Nephron (organoid): ENCODE results near the gene FBXO5.
"Not testable (repeated sequence)": the region's sequence is repeated elsewhere in the genome, so short reads cannot be mapped to it uniquely, and the experiment has no call there.

Source experiments
- H3K27ac Mint-ChIP-seq, 3 experiments: 2 replicates each; pipeline ENCODE4 v1.8.0; 2020; ENCODE audit warnings: mixed read lengths in 3 of 3, mild to moderate bottlenecking in 2 of 3, moderate library complexity in 1 of 3
- H3K27me3 Mint-ChIP-seq: 2 replicates; pipeline ENCODE4 v1.8.0; 2021; ENCODE audit warnings: low read depth, mild to moderate bottlenecking, moderate library complexity, mixed read lengths
- H3K36me3 Mint-ChIP-seq: 2 replicates; pipeline ENCODE4 v1.8.0; 2020; ENCODE audit warnings: low read depth, mixed read lengths
- H3K4me1 Mint-ChIP-seq: 2 replicates; pipeline ENCODE4 v1.8.0; 2020; ENCODE audit warnings: mixed read lengths
- H3K4me3 Mint-ChIP-seq, 3 experiments: 2 replicates each; pipeline ENCODE4 v1.8.0; 2020; ENCODE audit warnings: mild to moderate bottlenecking in 3 of 3, mixed read lengths in 3 of 3, moderate library complexity in 2 of 3
- H3K9me3 Mint-ChIP-seq: 2 replicates; pipeline ENCODE4 v1.8.0; 2020; ENCODE audit warnings: mixed read lengths
- TF ChIP-seq, protein P1 (sequence below), 3 experiments: fragments of 200-600 bp; sonication (generic); IDR thresholded peaks; one replicate each; pipeline ENCODE4 v1.5.0; 2021; ENCODE audit warnings: antibody characterized with exemption in 3 of 3; ENCODE audit not compliant: unreplicated experiment in 3 of 3

The FBXO5 gene

DNA sequence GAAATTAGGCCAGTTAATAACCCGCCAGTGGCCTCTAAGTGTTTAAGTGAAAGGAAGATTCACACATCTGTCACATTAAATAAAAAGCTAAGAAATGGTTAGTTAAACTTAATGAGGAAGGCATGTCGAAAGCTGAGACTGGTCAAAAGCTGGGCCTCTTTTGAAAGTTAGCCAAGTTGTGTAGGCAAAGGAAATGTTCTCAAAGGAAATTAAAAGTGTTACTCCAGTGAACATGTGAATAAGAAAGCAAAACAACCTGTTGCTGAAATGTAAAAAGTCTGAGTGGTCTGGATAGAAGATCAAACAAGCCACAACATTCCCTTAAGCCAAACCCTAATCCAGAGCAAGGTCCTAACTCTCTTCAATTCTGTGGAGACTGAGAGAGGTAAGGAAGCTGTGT, 30.6 kb upstream of the FBXO5 start:
- TF ChIP-seq, protein P1, sequence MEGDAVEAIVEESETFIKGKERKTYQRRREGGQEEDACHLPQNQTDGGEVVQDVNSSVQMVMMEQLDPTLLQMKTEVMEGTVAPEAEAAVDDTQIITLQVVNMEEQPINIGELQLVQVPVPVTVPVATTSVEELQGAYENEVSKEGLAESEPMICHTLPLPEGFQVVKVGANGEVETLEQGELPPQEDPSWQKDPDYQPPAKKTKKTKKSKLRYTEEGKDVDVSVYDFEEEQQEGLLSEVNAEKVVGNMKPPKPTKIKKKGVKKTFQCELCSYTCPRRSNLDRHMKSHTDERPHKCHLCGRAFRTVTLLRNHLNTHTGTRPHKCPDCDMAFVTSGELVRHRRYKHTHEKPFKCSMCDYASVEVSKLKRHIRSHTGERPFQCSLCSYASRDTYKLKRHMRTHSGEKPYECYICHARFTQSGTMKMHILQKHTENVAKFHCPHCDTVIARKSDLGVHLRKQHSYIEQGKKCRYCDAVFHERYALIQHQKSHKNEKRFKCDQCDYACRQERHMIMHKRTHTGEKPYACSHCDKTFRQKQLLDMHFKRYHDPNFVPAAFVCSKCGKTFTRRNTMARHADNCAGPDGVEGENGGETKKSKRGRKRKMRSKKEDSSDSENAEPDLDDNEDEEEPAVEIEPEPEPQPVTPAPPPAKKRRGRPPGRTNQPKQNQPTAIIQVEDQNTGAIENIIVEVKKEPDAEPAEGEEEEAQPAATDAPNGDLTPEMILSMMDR (IDR thresholded peaks at IDR 0.05; ENCODE audit: unreplicated experiment in 3 of 3): no peak
- Mint-ChIP-seq H3K27me3 (no peaks in the 10 kb centered on the region), H3K4me3 (no peak overlapping the region), H3K36me3 (no peaks in the 10 kb centered on the region), H3K9me3 (no peaks in the 10 kb centered on the region), H3K4me1 (peaks cover 8% of the 10 kb centered on the region), H3K27ac (peak overlapping the region in 2 of 3 experiments; percentile 42 to 62)

DNA sequence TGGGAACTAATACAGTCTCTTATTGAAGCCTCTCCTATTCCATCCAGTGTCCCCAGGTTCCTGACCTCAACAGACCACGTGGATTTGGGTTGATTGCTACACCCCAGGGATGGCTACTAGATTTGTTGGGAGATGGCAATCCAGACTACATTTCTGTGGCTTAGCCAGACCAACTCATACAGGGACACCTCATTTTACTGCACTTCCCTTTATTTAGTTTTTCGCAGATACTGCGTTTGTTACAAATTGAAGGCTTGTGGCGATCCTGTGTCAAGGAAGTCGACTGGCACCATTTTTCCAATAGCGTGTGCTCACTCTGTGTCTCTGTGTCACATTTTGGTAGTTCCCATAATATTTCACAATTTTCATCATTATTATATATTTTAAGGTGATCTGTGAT, 30.0 kb upstream of the FBXO5 start:
- no peaks in the 10 kb centered on the region for H3K9me3 Mint-ChIP-seq
- peaks cover 8% of the 10 kb centered on the region for H3K4me1 Mint-ChIP-seq
- H3K4me3 Mint-ChIP-seq: no peak overlapping the region
- no peaks in the 10 kb centered on the region for H3K36me3 Mint-ChIP-seq
- TF ChIP-seq, protein P1 (IDR thresholded peaks at IDR 0.05; ENCODE audit: unreplicated experiment in 3 of 3): no peak
- H3K27ac Mint-ChIP-seq: no peak overlapping the region
- no peaks in the 10 kb centered on the region for H3K27me3 Mint-ChIP-seq

DNA sequence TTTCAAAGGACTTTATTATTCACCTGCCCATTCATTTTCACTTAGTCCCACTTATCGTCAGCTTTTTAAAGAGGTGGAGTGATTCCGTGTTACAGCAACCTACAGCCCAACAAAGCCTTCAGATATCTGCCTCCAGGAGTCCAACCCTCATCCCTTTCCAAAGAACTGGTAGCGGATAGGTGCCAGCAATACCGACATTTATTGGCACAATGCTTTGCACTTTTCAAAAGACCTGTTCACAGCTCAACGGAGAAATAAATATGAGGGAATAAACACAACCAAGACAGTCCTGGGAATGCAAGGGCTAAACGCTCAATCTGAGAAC, 20.5 kb upstream of the FBXO5 start:
- H3K27me3 Mint-ChIP-seq: no peaks in the 10 kb centered on the region
- H3K27ac Mint-ChIP-seq: peak overlapping the region; percentile 89 to 98 (median 97)
- peaks cover 23% of the 10 kb centered on the region for H3K4me1 Mint-ChIP-seq
- no peaks in the 10 kb centered on the region for H3K9me3 Mint-ChIP-seq
- peak overlapping the region; percentile 89 to 99 (median 98) for H3K4me3 Mint-ChIP-seq
- TF ChIP-seq, protein P1 (IDR thresholded peaks at IDR 0.05; ENCODE audit: unreplicated experiment in 3 of 3): no peak
- H3K36me3 Mint-ChIP-seq: peaks cover 17% of the 10 kb centered on the region

DNA sequence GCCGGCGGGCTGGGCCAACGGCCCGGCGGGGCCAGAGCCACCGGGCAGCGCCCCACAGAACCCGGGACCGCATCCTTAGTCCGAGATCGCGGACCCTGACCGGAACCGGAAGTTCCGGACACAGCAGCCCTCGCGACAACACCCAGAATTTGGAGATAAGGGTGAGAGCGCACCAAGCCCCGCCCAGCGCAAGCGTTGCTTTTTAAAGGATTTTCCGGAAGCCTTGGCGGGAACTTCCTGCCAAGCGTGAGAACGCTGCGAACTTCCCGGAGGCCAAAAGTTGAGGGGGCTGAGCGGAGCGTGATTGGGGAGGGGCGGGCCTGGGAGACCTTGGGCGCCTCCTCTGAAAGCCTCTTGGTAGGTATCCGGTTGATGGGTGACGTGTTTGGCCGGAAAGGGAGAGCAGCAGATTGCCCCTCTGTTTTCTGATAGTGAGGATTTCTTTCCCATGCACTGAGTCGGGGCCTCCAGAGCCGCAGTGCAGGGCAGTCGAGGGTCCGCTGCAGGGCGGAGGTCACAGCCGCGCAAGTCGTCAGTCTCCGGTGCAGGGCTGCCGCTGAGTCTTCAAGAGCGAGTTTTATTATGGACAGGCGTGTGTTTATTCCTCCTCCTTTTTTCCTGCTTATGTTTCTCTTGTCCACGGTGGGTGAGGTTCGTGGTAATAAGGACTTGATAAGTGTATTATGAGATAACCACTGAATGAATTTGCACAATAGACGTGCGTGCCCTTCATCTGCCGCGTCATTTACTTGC, 19.9 kb upstream of the FBXO5 start, which contains the start of gene MTRF1L:
Gene MTRF1L, minus strand, starts transcription at position 97 of the 753 bp plus-strand sequence. Its CDS starts 24 bp downstream, at position 73.
- peaks cover 23% of the 10 kb centered on the region for H3K4me1 Mint-ChIP-seq
- no peaks in the 10 kb centered on the region for H3K9me3 Mint-ChIP-seq
- TF ChIP-seq, protein P1 (IDR thresholded peaks at IDR 0.05; ENCODE audit: unreplicated experiment in 3 of 3): no peak
- peaks cover 17% of the 10 kb centered on the region for H3K36me3 Mint-ChIP-seq
- peak within 1 kb of the TSS; percentile 95 to 99 (median 98) for H3K4me3 Mint-ChIP-seq
- H3K27ac Mint-ChIP-seq: peak within 1 kb of the TSS; percentile 89 to 98 (median 97)
- H3K27me3 Mint-ChIP-seq: no peaks in the 10 kb centered on the region

DNA sequence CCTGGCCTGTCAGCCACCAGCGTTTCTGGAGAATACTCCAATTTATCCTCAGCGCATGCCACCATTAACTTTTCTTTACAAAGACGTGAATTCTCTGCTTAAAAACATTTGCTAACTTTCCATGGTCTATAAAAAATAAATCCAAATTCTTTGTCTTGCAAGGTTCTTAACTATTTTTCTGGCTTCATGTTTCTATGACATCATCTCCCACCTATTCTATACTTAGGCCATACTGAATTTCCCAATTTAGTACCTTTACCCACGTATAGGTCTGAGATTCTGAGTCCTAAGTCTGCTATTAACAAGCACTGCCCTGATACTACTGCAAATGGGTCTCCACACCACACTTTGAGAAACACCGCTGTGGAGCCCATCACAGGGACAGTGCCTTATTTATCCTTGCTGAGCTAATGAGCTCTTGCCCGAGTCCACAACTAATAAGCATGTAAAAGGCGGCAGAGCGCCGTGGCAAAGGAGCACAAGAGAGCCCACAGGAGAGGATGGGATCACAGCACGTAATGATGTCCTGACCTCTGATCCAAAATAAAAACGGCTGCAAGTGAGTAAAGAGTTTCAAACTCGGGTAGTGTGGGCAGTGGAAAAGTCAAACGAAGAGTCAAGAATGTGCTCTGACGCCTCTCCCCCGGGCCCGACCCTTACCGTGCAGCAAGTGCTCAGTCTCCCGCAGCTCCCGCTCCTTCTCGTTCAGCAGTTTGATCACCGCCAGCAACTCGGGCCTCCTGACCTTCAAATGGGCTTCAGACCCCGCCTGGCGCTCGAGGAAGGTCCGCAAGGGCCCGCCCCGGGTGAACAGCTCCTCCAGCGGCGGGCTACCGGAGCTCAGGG, 19.1 kb upstream of the FBXO5 start:
- H3K4me1 Mint-ChIP-seq: peaks cover 23% of the 10 kb centered on the region
- H3K36me3 Mint-ChIP-seq: peaks cover 23% of the 10 kb centered on the region
- TF ChIP-seq, protein P1 (IDR thresholded peaks at IDR 0.05; ENCODE audit: unreplicated experiment in 3 of 3): no peak
- peak overlapping the region; percentile 92 to 99 (median 95) for H3K4me3 Mint-ChIP-seq
- peak overlapping the region; percentile 79 to 98 (median 89) for H3K27ac Mint-ChIP-seq
- H3K9me3 Mint-ChIP-seq: no peaks in the 10 kb centered on the region
- H3K27me3 Mint-ChIP-seq: no peaks in the 10 kb centered on the region

DNA sequence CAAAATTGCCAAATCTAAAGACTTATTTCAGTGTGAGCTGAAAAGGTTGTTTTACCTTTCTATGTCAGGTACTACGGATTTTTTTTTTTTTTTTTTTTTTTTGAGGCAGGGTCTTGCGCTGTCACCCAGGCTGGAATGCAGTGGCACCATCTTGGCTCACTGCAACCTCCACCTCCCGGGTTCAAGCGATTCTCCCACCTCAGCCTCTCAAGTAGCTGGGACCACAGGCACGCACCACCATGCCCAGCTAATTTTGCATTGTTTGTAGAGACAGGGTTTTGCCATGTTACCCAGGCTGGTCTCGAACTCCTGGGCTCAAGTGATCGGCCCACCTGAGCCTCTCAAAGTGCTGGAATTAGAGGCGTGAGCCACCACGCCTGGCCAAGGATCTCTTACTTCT, 17.9 kb upstream of the FBXO5 start:
- Mint-ChIP-seq H3K4me3 (peak overlapping the region; percentile 92 to 99 (median 95)), H3K27ac (peak overlapping the region in 1 of 3 experiments; percentile 10), H3K36me3 (peaks cover 30% of the 10 kb centered on the region), H3K4me1 (peaks cover 23% of the 10 kb centered on the region)
- not testable (repeated sequence) for H3K9me3 Mint-ChIP-seq, H3K27me3 Mint-ChIP-seq
